ENCODE results near the gene LCP2.
A peak's percentile ranks its signal among the peaks of the same experiment; 100 is the strongest.

The LCP2 gene

GRCh38 chr5:170294057-170294456 lies 3.5 kb downstream of the LCP2 start:
- Histone ChIP-seq H2AFZ (ENCODE audit: low read depth, low read length) (no peak overlapping the region), H3K36me3 (ENCODE audit: insufficient read depth, low read length) (peaks cover 64% of the 10 kb centered on the region), H3K4me1 (ENCODE audit: insufficient read depth, low read length) (peaks cover 65% of the 10 kb centered on the region), H3K4me2 (ENCODE audit: insufficient read depth, low read length) (peak overlapping the region; percentile 78), H3K9ac (ENCODE audit: low read depth, low read length) (no peak overlapping the region), H3K9me3 (ENCODE audit: insufficient read depth, low read length, severe bottlenecking) (no peaks in the 10 kb centered on the region), H3K79me2 (ENCODE audit: insufficient read depth, low read length) (peaks cover 95% of the 10 kb centered on the region), H3K27ac (ENCODE audit: low read length) (peak overlapping the region; percentile 95), H3K27me3 (ENCODE audit: insufficient read depth, low read length, poor library complexity) (no peaks in the 10 kb centered on the region), H4K20me1 (ENCODE audit: insufficient read depth, low read length) (peaks cover 33% of the 10 kb centered on the region), H3K4me3 (ENCODE audit: low read depth in 1 of 2, low read length in 2 of 2) (peak overlapping the region in 1 of 2 experiments; percentile 71; a peak in 1 of 4 replicates)
- DNase-seq (no peak), ATAC-seq (ENCODE audit: insufficient read depth, low read depth) (no peak)
- TF ChIP-seq EZH2 (IDR thresholded peaks at IDR 0.05; ENCODE audit: borderline replicate concordance, low read depth, low read length, severe bottlenecking): no peak
- TF ChIP-seq, protein P1, sequence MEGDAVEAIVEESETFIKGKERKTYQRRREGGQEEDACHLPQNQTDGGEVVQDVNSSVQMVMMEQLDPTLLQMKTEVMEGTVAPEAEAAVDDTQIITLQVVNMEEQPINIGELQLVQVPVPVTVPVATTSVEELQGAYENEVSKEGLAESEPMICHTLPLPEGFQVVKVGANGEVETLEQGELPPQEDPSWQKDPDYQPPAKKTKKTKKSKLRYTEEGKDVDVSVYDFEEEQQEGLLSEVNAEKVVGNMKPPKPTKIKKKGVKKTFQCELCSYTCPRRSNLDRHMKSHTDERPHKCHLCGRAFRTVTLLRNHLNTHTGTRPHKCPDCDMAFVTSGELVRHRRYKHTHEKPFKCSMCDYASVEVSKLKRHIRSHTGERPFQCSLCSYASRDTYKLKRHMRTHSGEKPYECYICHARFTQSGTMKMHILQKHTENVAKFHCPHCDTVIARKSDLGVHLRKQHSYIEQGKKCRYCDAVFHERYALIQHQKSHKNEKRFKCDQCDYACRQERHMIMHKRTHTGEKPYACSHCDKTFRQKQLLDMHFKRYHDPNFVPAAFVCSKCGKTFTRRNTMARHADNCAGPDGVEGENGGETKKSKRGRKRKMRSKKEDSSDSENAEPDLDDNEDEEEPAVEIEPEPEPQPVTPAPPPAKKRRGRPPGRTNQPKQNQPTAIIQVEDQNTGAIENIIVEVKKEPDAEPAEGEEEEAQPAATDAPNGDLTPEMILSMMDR (IDR thresholded peaks at IDR 0.05; ENCODE audit: borderline replicate concordance, extremely low read depth, low read length, poor library complexity, severe bottlenecking): no peak

DNA sequence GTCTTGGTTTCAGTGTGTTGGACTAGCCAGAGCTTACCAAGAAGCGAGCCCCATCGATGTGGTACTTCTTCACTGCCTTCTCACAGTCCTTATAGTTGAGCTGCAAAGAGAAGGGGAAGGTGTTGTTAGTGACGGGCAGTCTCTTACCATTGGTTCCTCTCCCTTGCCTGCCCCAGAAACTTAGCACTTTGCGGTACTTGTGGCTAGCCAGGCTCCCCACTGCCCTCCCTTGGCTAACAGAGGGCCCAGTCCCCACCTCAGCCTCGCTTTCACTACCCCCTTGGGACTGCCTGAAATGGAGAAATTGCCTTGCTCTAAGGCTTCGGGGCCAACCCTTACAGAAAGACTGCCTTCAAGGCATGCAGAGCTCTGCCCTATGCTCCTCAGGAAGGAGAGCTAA lies 4.3 kb downstream of the LCP2 start:
- H3K36me3 ChIP-seq (ENCODE audit: insufficient read depth, low read length): peaks cover 72% of the 10 kb centered on the region
- peaks cover 98% of the 10 kb centered on the region for H3K79me2 ChIP-seq (ENCODE audit: insufficient read depth, low read length)
- H3K4me2 ChIP-seq (ENCODE audit: insufficient read depth, low read length): 0 out of 2 replicates have a peak overlapping the region, but pooled peaks have one; percentile 78
- peak overlapping the region; percentile 3; the same call in 1 of the 2 replicates for H3K27ac ChIP-seq (ENCODE audit: low read length)
- peaks cover 64% of the 10 kb centered on the region for H3K4me1 ChIP-seq (ENCODE audit: insufficient read depth, low read length)
- no peaks in the 10 kb centered on the region for H3K9me3 ChIP-seq (ENCODE audit: insufficient read depth, low read length, severe bottlenecking)
- no peak overlapping the region for H3K4me3 ChIP-seq (ENCODE audit: low read depth in 1 of 2, low read length in 2 of 2)
- TF ChIP-seq, protein P1 (IDR thresholded peaks at IDR 0.05; ENCODE audit: borderline replicate concordance, extremely low read depth, low read length, poor library complexity, severe bottlenecking): no peak
- TF ChIP-seq EZH2 (IDR thresholded peaks at IDR 0.05; ENCODE audit: borderline replicate concordance, low read depth, low read length, severe bottlenecking): no peak
- ATAC-seq (ENCODE audit: insufficient read depth, low read depth) (no peak), DNase-seq (no peak)
- H2AFZ ChIP-seq (ENCODE audit: low read depth, low read length): no peak overlapping the region
- H4K20me1 ChIP-seq (ENCODE audit: insufficient read depth, low read length): peaks cover 33% of the 10 kb centered on the region
- H3K9ac ChIP-seq (ENCODE audit: low read depth, low read length): no peak overlapping the region
- no peaks in the 10 kb centered on the region for H3K27me3 ChIP-seq (ENCODE audit: insufficient read depth, low read length, poor library complexity)

GRCh38 chr5:170292179-170293104 lies 5.1 kb downstream of the LCP2 start:
- Histone ChIP-seq H4K20me1 (ENCODE audit: insufficient read depth, low read length) (peaks cover 35% of the 10 kb centered on the region), H3K9me3 (ENCODE audit: insufficient read depth, low read length, severe bottlenecking) (no peaks in the 10 kb centered on the region), H3K4me3 (ENCODE audit: low read depth in 1 of 2, low read length in 2 of 2) (no peak overlapping the region), H3K4me1 (ENCODE audit: insufficient read depth, low read length) (peaks cover 65% of the 10 kb centered on the region), H2AFZ (ENCODE audit: low read depth, low read length) (no peak overlapping the region), H3K27me3 (ENCODE audit: insufficient read depth, low read length, poor library complexity) (no peaks in the 10 kb centered on the region), H3K27ac (ENCODE audit: low read length) (no peak overlapping the region), H3K36me3 (ENCODE audit: insufficient read depth, low read length) (peaks cover 79% of the 10 kb centered on the region), H3K4me2 (ENCODE audit: insufficient read depth, low read length) (no peak overlapping the region; the same call in 1 of the 2 replicates), H3K9ac (ENCODE audit: low read depth, low read length) (no peak overlapping the region), H3K79me2 (ENCODE audit: insufficient read depth, low read length) (peaks cover 93% of the 10 kb centered on the region)
- ATAC-seq (ENCODE audit: insufficient read depth, low read depth): no peak
- DNase-seq: no peak
- no peak for TF ChIP-seq EZH2 (IDR thresholded peaks at IDR 0.05; ENCODE audit: borderline replicate concordance, low read depth, low read length, severe bottlenecking)
- TF ChIP-seq, protein P1 (IDR thresholded peaks at IDR 0.05; ENCODE audit: borderline replicate concordance, extremely low read depth, low read length, poor library complexity, severe bottlenecking): no peak

Measured in DND-41 (cell line).